ENCODE results near the gene ISM1. TPM values are rescaled to one million over a fixed set of nuclear protein-coding genes. Genes with fewer than 3 reads are reported as not detected.

The ISM1 gene
- total and polyA plus RNA-seq, 7 experiments from 2014 or later = 1.6 to 3.2 (median 2.4) TPM

GRCh38 chr20:13271098-13271497 is 50.0 kb downstream of the ISM1 start:
- intact Hi-C loops (cut with micrococcal nuclease) = no loop called here
- Mint-ChIP-seq H3K4me1 (peaks cover 0 to 4% (median 0%) of the 10 kb centered on the region in 7 donors), H3K27me3 (peaks cover 0 to 6% (median 0%) of the 10 kb centered on the region in 5 donors), H3K4me3 (no peak overlapping the region), H3K36me3 (peaks cover 0 to 36% (median 17%) of the 10 kb centered on the region in 5 donors), H3K27ac (no peak overlapping the region), H3K9me3 (no peaks in the 10 kb centered on the region)
- H3K9me3 ChIP-seq (ENCODE audit: control insufficient read depth in 2 of 3, low read length in 3 of 3) = no peaks in the 10 kb centered on the region
- H3K36me3 ChIP-seq (ENCODE audit: control insufficient read depth in 2 of 3, insufficient read depth in 3 of 3, low read length in 3 of 3) = no peaks in the 10 kb centered on the region
- no peak overlapping the region for H3K27ac ChIP-seq (ENCODE audit: low read depth, low read length)
- no peak overlapping the region for H3K4me3 ChIP-seq (ENCODE audit: low read length)
- DNase-seq (no peak), ATAC-seq (no peak)
- ChIA-PET CTCF (interaction anchor here (0.7 to 1.2 kb wide), 2 partner anchors 9 to 31 kb away, joined by 3 to 4 read pairs; no protein-coding TSS in a partner anchor), POLR2A (no interaction called here)
- no peaks in the 10 kb centered on the region for H3K4me1 ChIP-seq (ENCODE audit: control insufficient read depth in 2 of 2, insufficient read depth in 2 of 2, low read length in 2 of 2)
- no peaks in the 10 kb centered on the region for H3K27me3 ChIP-seq (ENCODE audit: control insufficient read depth in 2 of 2, insufficient read depth in 2 of 2, low read length in 2 of 2)

GRCh38 chr20:13271977-13272975 is 51.2 kb downstream of the ISM1 start:
- H3K27ac Mint-ChIP-seq = no peak overlapping the region
- CTCF ChIA-PET = interaction anchor here (1.3 kb wide), 1 partner anchor 30 kb away, joined by 4 read pairs; no protein-coding TSS in a partner anchor

GRCh38 chr20:13274275-13274861 is 53.3 kb downstream of the ISM1 start:
- H3K4me1 Mint-ChIP-seq = peaks cover 0 to 4% (median 0%) of the 10 kb centered on the region in 7 donors
- Histone ChIP-seq H3K9me3 (ENCODE audit: control insufficient read depth in 2 of 3, low read length in 3 of 3) (no peaks in the 10 kb centered on the region), H3K27ac (ENCODE audit: low read depth, low read length) (no peak overlapping the region), H3K36me3 (ENCODE audit: control insufficient read depth in 2 of 3, insufficient read depth in 3 of 3, low read length in 3 of 3) (no peaks in the 10 kb centered on the region), H3K4me3 (ENCODE audit: low read length) (no peak overlapping the region), H3K4me1 (ENCODE audit: control insufficient read depth in 2 of 2, insufficient read depth in 2 of 2, low read length in 2 of 2) (no peaks in the 10 kb centered on the region), H3K27me3 (ENCODE audit: control insufficient read depth in 2 of 2, insufficient read depth in 2 of 2, low read length in 2 of 2) (no peaks in the 10 kb centered on the region)
- intact Hi-C loops (cut with micrococcal nuclease) = no loop called here
- peaks cover 0 to 2% (median 0%) of the 10 kb centered on the region in 11 donors for H3K9me3 Mint-ChIP-seq
- H3K4me3 Mint-ChIP-seq = no peak overlapping the region
- POLR2A ChIA-PET = no interaction called here
- DNase-seq (no peak), ATAC-seq (no peak)
- H3K36me3 Mint-ChIP-seq = peaks cover 0 to 39% (median 18%) of the 10 kb centered on the region in 5 donors
- H3K27ac Mint-ChIP-seq = no peak overlapping the region
- CTCF ChIA-PET = no interaction called here
- H3K27me3 Mint-ChIP-seq = peaks cover 0 to 5% (median 0%) of the 10 kb centered on the region in 5 donors

More at GRCh38 chr20:13271977-13272975, 51.2 kb downstream of the ISM1 start:
- no peak overlapping the region for H3K4me3 Mint-ChIP-seq
- DNase-seq (no peak), ATAC-seq (no peak)
- Histone ChIP-seq H3K27me3 (ENCODE audit: control insufficient read depth in 2 of 2, insufficient read depth in 2 of 2, low read length in 2 of 2) (no peaks in the 10 kb centered on the region), H3K27ac (ENCODE audit: low read depth, low read length) (no peak overlapping the region), H3K36me3 (ENCODE audit: control insufficient read depth in 2 of 3, insufficient read depth in 3 of 3, low read length in 3 of 3) (no peaks in the 10 kb centered on the region), H3K4me3 (ENCODE audit: low read length) (no peak overlapping the region), H3K4me1 (ENCODE audit: control insufficient read depth in 2 of 2, insufficient read depth in 2 of 2, low read length in 2 of 2) (no peaks in the 10 kb centered on the region), H3K9me3 (ENCODE audit: control insufficient read depth in 2 of 3, low read length in 3 of 3) (no peaks in the 10 kb centered on the region)
- H3K27me3 Mint-ChIP-seq = peaks cover 0 to 6% (median 0%) of the 10 kb centered on the region in 5 donors
- peaks cover 0 to 4% (median 0%) of the 10 kb centered on the region in 7 donors for H3K4me1 Mint-ChIP-seq
- intact Hi-C loops (cut with micrococcal nuclease) = no loop called here
- peaks cover 0 to 40% (median 18%) of the 10 kb centered on the region in 5 donors for H3K36me3 Mint-ChIP-seq
- POLR2A ChIA-PET = no interaction called here
- H3K9me3 Mint-ChIP-seq = peaks cover 0 to 2% (median 0%) of the 10 kb centered on the region in 11 donors

GRCh38 chr20:13276945-13277541 is 56.0 kb downstream of the ISM1 start:
- no peak for ATAC-seq
- H3K4me1 ChIP-seq (ENCODE audit: control insufficient read depth in 2 of 2, insufficient read depth in 2 of 2, low read length in 2 of 2) = no peaks in the 10 kb centered on the region
- peaks cover 0 to 2% (median 0%) of the 10 kb centered on the region in 11 donors for H3K9me3 Mint-ChIP-seq
- H3K27ac Mint-ChIP-seq = no peak overlapping the region
- no peaks in the 10 kb centered on the region for H3K36me3 ChIP-seq (ENCODE audit: control insufficient read depth in 2 of 3, insufficient read depth in 3 of 3, low read length in 3 of 3)
- no peaks in the 10 kb centered on the region for H3K27me3 Mint-ChIP-seq
- H3K4me1 Mint-ChIP-seq = no peaks in the 10 kb centered on the region
- peaks cover 0 to 21% (median 5%) of the 10 kb centered on the region in 5 donors for H3K36me3 Mint-ChIP-seq
- no peak overlapping the region for H3K4me3 Mint-ChIP-seq
- POLR2A ChIA-PET = no interaction called here
- CTCF ChIA-PET = no interaction called here
- DNase-seq = no peak
- no peaks in the 10 kb centered on the region for H3K27me3 ChIP-seq (ENCODE audit: control insufficient read depth in 2 of 2, insufficient read depth in 2 of 2, low read length in 2 of 2)
- no peak overlapping the region for H3K27ac ChIP-seq (ENCODE audit: low read depth, low read length)
- no peaks in the 10 kb centered on the region for H3K9me3 ChIP-seq (ENCODE audit: control insufficient read depth in 2 of 3, low read length in 3 of 3)
- intact Hi-C loops (cut with micrococcal nuclease) = no loop called here
- no peak overlapping the region for H3K4me3 ChIP-seq (ENCODE audit: low read length)

- Histone ChIP-seq H3K4me3 (ENCODE audit: low read length) (no peak overlapping the region), H3K9me3 (ENCODE audit: control insufficient read depth in 2 of 3, low read length in 3 of 3) (no peaks in the 10 kb centered on the region), H3K27me3 (ENCODE audit: control insufficient read depth in 2 of 2, insufficient read depth in 2 of 2, low read length in 2 of 2) (no peaks in the 10 kb centered on the region), H3K27ac (ENCODE audit: low read depth, low read length) (no peak overlapping the region), H3K4me1 (ENCODE audit: control insufficient read depth in 2 of 2, insufficient read depth in 2 of 2, low read length in 2 of 2) (no peaks in the 10 kb centered on the region), H3K36me3 (ENCODE audit: control insufficient read depth in 2 of 3, insufficient read depth in 3 of 3, low read length in 3 of 3) (no peaks in the 10 kb centered on the region)
- H3K4me1 Mint-ChIP-seq = no peaks in the 10 kb centered on the region
- DNase-seq (no peak), ATAC-seq (no peak)
- intact Hi-C loops (cut with micrococcal nuclease) = no loop called here
- ChIA-PET POLR2A (no interaction called here), CTCF (no interaction called here)
- no peak overlapping the region for H3K27ac Mint-ChIP-seq
- H3K9me3 Mint-ChIP-seq = peaks cover 0 to 2% (median 0%) of the 10 kb centered on the region in 11 donors
- H3K4me3 Mint-ChIP-seq = no peak overlapping the region
- H3K27me3 Mint-ChIP-seq = no peaks in the 10 kb centered on the region
- H3K36me3 Mint-ChIP-seq = peaks cover 0 to 17% (median 0%) of the 10 kb centered on the region in 5 donors
These were observed 56.7 kb downstream of the ISM1 start for GRCh38 chr20:13277663-13278295.

- H3K27me3 Mint-ChIP-seq = no peaks in the 10 kb centered on the region
- Histone ChIP-seq H3K4me3 (ENCODE audit: low read length) (no peak overlapping the region), H3K4me1 (ENCODE audit: control insufficient read depth in 2 of 2, insufficient read depth in 2 of 2, low read length in 2 of 2) (no peaks in the 10 kb centered on the region), H3K36me3 (ENCODE audit: control insufficient read depth in 2 of 3, insufficient read depth in 3 of 3, low read length in 3 of 3) (no peaks in the 10 kb centered on the region), H3K9me3 (ENCODE audit: control insufficient read depth in 2 of 3, low read length in 3 of 3) (no peaks in the 10 kb centered on the region), H3K27ac (ENCODE audit: low read depth, low read length) (no peak overlapping the region), H3K27me3 (ENCODE audit: control insufficient read depth in 2 of 2, insufficient read depth in 2 of 2, low read length in 2 of 2) (no peaks in the 10 kb centered on the region)
- H3K36me3 Mint-ChIP-seq = peaks cover 0 to 17% (median 0%) of the 10 kb centered on the region in 5 donors
- no peaks in the 10 kb centered on the region for H3K4me1 Mint-ChIP-seq
- DNase-seq = no peak
- no peak overlapping the region for H3K4me3 Mint-ChIP-seq
- POLR2A ChIA-PET = no interaction called here
- H3K27ac Mint-ChIP-seq = no peak overlapping the region
- peaks cover 0 to 2% (median 0%) of the 10 kb centered on the region in 11 donors for H3K9me3 Mint-ChIP-seq
- intact Hi-C loops (cut with micrococcal nuclease) = no loop called here
- ATAC-seq = no peak
- CTCF ChIA-PET = interaction anchor here (1.9 kb wide), 1 partner anchor 24 kb away, joined by 9 read pairs; no protein-coding TSS in a partner anchor
These were observed 57.9 kb downstream of the ISM1 start for GRCh38 chr20:13278812-13279570.

Data from naive thymus-derived CD4-positive, alpha-beta T cell (primary cell).